ENCODE results near the gene ALK.

DNA sequence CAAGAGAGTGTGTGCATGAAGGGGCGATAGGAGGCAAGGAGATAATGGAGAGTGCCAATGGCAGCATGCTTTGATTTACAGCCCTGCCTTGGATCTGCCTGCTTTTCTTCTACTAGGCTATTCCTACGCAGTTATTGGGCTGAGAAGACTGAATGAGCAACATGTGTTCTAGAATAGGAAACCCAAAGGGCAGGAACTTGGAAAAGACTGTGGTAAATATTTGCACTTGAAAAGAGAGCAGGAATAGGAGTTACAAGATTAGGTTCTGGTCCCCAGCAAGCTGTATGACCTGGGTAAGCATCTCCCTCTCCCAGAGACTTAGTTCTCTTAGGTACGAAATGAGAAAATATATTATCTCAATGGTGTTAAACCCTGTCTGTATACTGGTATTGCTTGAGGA, 438.5 kb downstream of the ALK start:
- TF ChIP-seq EZH2 (IDR thresholded peaks at IDR 0.05; ENCODE audit: borderline replicate concordance, control insufficient read depth, low read depth, low read length): no peak
- no peak for TF ChIP-seq KDM1A (IDR thresholded peaks at IDR 0.05; ENCODE audit: borderline replicate concordance)
- no peak for TF ChIP-seq EP300 (IDR thresholded peaks at IDR 0.05; ENCODE audit: borderline replicate concordance in 1 of 2, control insufficient read depth in 1 of 2, low read depth in 2 of 2, low read length in 2 of 2)

All from GM12878 (cell line).